Measurements from ENCODE around the gene GPR151.
"Not testable (repeated sequence)": the region's sequence is repeated elsewhere in the genome, so short reads cannot be mapped to it uniquely, and the experiment has no call there.

GPR151 gene

DNA sequence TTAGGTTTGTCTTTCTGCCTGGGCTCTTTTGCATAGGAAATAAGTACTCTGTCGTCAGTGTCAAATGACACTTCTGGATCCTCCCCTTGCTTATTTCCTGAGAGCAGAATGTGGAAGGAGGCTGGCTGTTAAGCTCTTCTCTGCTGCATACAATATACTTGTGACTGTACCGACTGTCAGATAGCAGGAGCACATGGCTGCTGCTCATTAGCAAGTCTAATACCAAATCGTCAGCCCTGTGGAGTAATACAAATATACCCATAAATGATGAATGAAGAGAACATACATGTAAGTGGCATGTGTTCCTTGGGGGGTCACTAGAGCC is at the start of gene GPR151:
Gene GPR151 (minus strand): TSS at position 40 of the 325 bp plus-strand sequence. CDS start 77 bp downstream, outside the sequence.
- DNase-seq: no peak

DNA sequence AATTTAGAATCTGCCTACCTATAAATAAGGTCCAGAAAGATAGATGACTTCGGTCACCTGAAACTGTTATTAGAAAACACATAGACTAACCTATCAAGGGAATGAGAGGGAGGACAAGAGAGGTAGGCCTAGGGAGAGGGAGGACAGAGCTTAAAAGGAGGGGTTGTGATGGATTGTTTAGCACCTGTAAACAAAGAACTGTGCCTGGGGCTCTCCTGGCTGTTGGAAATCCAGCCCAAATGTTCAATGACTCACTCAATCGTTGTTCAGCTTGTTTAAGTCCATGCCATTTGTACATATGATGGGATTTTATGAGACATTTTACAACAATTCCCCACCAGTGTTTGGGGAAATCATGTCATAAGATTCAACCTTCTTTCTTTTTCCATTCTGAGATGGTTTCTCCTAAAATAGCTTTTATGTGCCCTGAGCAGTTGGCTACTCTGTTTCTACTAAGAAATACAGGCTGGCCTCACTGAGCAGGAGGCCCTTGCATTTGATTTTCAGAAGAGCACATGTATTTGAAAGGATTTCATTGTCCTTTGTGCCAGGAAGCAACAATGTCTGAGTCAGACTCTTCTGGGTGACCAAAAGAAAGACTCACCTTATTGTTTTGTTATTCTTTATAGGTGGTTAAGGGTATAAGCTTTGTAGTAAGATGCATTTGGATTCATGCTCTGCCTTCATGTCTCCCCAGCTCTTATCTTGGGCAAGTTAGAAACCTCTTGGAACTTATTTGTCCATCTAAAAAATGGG is 48.2 kb upstream of the GPR151 start:
- no peak for DNase-seq

DNA sequence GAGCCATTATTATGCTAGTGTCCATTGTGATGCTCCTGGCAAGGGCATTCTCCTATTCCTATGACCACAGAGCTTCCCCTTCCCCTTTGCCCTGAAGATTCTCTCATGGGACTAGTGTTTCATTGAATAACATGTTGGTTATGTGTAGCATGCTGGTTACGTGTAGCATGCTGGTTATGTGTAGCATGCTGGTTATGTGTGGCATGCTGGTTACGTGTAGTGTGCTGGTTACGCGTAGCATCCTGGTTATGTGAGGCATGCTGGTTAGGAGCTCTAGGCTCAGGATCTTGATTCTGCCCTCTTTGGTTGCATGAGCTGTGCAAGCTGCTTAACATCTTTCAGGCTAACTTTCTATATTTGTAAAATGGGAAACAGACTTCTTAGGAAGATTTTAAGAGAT is 46.5 kb upstream of the GPR151 start:
- DNase-seq: no peak

DNA sequence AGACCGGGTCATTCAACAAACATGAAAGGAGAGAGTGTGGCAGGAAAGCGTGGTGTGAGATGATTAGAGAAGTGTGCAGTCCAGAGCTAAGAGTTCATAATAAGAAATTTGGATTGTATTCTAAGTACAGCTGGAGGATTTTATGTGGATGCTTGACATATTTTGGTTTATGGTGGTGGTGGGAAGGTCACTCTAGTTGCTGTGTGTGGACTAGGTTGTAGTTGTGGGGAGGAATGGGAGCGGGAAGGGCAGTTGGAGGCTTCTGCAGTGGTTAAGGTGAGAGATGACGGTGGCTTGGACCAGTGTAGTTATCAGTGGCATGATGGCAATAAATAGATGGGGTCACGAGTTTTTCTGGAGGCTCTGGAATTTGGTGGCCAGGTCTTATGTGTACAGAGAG is 45.7 kb upstream of the GPR151 start:
- no peak for DNase-seq

DNA sequence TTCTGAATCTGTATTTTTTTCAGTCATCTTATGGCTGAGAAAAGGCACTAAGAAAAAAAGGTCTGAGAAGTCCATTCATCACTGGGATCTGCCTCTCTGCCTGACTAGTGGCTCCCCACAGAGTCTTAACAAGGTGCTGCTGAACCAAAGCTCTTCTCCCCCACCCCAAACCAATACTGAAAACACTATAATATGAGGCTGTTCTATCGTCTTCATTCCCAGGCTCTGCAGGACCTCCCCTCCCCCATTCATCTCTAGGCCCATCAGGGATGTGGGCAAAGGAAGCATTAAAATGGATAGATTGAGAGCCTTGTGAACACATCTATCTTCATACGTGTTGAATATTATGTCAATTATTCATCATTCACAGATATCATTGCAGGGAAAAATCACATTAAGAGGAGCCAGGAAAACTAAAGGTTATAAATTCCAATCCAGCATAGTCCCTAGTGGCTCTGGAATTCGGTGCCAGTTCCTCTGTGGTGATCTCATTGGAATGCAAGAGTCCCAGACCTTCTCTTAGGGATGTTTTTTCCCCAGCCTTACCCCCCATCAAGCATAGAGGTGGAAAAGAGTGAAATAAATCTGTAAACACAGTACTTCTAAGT is 44.3 kb upstream of the GPR151 start:
- DNase-seq: no peak

DNA sequence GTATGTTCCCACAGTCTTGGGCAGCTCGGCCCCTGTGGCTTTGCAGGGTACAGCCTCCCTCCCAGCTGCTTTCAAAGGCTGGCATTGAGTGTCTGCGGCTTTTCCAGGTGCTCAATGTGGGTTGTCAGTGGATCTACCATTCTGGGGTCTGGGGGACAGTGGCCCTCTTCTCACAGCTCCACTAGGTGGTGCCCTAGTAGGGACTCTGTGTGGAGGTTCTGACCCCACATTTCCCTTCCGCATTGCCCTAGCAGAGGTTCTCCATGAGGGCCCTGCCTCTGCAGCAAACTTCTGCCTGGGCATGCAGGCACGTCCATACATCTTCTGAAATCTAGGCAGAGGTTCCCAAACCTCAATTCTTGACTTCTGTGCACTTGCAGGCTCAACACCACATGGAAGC is 40.9 kb upstream of the GPR151 start:
- DNase-seq: not testable (repeated sequence)

DNA sequence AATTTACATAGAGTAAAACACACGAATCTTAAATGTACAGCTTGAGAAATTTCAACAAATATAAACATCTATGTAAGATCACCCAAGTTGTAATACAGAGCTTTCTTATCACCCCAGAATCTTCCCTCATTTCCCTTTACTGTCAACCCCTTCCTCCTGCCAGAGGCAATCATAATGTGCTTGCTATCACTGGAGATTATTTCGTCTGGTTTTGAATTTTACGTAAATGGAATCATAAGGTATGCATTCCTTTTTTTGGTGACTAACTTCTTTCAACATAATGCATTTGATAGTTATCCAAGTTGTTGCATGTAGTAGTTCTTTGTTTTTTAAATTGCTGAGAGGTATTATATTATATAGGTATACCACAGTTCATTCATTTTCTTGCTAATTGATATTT is 37.5 kb upstream of the GPR151 start:
- DNase-seq: no peak

DNA sequence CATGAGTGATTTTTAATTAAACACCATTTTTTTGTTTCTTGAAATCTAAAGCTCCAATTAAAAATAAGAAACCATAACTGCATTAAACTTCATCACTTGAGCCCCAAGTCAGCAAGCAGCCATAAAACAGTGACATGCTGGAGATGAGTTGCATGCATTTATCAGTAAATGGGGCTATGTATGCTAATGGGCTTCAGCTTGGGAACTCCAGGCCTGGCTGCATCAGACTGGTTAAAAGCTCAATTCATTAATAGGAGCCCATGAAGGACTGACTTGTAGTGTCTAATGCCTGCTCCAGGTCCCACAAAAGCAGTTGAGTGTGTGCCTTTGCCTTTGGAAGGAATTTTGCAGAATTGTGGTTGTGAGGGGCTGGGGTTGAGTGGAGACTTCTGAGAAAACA is 33.6 kb upstream of the GPR151 start:
- DNase-seq: no peak

DNA sequence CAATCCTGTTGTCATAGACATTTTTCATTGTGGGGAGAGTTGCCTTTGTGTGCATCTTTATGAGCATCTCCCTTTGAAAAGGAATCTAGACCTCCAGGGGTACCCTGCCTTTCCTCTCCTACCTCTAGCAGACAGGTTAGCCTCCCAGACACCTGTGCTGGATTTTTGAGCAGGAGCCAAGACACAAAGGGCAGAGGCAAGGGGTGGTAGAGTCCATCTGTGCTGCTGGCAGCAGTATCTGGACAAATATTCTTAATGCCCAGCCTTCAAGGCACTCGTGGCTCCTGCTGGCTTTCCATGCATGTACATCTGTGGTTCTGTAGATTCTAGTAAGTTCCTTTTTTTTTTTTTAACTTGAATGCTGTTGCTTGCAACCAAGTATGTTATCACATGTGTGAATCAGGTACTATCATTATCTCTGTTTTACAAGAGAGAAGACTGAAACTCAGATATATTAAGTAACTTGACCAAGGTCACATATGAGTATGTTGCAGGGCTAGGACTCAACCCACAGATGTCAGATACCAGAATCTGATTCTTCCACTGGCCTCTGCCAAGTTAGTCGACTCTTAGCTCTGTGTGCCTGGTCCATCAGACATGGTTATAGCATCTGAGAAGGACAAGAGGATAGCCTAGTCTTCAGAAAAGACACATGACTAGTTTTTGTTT is 32.9 kb upstream of the GPR151 start:
- DNase-seq: no peak

DNA sequence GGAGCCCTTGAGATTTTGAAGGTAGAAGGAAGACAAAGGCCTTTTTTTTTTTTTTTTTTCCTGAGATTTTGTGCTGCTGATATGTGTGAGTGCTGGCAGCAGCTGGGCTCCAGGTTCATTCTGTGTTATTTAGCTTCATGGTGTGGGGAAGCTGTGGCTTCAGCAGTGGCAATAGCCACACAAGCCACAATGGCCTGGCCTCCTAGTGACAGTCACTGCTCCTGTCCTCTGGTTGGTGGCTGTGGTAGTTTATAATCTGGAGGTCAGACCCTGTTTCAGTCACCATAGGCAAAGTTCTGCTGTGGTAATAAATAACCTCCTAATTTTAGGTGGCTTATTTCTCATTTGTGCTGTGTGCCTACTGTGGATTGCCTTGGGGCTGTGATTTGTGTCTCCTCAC is 28.2 kb upstream of the GPR151 start:
- no peak for DNase-seq

DNA sequence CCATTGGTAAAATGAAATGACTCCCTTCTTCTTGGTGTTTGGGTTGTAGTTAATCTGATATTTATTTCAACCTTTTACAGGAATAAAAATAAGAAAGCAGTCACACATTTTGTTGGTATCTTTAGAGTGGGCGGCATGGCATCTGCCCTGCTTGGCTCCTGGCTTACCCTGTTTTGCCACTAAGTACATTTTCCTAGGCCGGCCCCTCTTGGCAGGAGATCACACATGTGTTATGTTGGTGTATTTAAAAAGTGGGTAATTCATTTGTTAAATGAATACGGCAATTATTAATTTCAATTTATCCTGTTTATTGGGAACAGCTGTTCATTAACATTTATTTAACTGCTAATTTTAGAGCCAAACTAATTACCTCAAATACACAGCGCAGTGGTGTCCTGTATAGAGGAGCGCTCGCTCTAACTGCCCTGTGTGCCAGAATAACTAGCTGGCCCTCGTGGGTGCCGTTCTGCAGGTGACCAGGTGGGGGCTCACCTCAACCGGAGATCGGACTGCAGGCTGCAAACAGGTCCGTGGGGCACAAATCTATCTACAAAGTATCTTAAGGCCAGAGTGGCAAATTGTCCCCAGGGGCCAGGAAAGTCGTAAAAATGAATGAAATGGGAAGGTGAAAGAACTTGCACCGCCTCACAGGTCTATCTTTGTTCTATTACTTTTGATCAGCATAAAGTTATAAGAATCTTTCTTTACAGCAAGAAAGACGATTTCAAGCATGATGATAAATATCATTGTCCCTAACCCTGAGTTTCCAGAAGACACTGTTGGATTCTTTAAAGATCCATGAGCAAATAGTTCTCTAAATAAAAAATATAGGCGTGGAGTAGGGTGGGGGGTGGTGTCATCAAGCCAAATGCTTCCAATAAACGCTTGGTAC is 26.2 kb upstream of the GPR151 start:
- peak; percentile 82 to 83 for DNase-seq

DNA sequence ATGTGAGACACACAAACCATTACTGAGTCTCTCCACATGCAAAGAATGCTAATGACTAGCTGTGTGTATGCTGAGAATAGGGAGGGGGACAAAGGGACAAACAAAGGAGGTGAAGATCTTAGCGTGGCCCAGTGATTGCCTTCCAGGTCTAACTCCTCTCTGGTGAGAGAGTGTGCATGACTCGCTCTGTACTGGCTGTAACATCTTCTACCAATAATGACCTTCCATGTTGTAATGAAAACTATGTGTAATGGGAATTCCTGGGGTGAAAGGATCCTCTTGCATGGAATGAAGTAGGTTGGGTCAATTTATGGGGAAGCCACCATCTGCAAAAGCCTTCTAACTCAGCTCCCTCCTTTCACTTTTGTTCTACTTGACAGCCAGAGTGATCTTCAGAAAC is 24.4 kb upstream of the GPR151 start:
- no peak for DNase-seq

DNA sequence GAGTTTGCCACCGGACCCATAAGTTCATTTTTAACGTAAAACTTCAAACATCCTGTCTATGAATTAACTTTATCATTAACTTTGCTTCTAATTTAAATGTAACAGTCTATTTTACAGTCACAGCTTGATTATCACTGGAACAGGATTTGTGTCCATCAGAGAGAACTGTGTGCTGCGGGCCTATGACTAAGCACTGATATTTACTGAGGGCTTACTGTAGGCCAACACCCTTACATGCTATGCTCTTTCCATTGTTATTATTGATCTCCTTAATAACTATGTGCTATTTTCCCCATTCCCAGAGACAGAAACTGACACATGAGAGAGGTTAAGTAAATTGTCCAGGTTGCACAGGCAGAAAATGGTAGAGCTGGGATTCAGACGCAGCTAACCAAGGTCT is 24.0 kb upstream of the GPR151 start:
- DNase-seq: no peak

DNA sequence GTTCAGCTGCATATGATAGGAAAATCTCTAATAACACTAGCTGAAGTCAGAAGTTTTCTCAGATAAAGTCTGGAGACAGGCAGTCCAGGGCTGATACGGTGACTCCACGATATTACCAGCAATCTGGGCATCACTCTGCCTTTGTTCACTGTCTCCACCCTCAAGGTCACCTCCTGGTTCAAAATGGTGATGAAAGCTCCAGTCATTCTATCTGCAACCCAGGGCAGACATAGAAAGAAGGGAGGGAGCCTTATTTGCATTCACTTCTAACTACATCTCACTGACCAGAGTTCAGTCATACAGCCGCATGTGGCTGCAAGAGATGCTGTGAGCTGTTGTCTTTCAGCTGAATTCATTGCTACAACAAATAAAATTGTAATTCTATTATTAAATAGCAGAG is 22.4 kb upstream of the GPR151 start:
- no peak for DNase-seq

DNA sequence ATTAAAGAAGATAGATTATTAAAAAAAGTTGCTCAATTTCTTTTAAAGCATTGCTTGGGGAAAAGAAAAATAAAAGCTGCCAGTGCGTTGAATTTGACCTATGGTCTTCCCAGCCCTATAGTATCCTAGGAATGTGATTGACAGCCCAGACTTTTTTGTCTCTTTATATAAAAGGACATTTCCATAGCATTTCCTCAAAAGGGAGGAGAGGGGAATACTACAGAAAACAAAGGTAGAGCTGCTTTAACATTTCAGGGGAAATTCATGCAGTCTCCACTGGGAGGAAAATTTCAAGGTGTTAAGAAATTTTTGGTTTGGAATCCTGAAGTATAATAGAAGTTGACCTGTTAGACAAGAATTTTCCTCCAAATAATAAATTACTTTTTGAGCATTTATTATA is 17.9 kb upstream of the GPR151 start:
- no peak for DNase-seq

DNA sequence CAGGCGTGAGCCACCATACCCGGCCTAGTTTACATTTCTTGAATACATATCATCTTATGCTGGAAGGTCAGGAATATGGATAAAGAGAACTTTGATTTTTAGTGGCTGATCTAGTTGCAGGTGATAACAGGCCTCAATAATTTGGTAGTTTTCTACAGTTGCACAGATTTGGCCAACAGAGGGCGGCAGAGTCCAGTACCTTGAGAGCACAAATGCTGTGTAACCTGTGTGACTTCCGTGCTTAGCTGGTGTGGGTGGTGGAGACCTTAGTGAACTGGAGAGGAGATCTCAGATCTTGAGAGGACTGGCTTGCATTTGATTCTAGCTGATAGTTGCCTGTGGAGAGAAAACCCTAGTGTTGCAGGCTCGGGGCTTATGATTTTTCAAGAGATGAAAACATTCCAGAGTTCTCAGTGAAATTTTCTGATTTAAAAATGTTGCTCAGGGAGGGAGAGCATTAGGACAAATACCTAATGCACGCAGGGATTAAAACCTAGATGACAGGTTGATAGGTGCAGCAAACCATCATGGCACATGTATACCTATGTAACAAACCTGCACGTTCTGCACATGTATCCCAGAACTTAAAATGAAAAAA is 17.4 kb upstream of the GPR151 start:
- peak; percentile 83 to 84 for DNase-seq

DNA sequence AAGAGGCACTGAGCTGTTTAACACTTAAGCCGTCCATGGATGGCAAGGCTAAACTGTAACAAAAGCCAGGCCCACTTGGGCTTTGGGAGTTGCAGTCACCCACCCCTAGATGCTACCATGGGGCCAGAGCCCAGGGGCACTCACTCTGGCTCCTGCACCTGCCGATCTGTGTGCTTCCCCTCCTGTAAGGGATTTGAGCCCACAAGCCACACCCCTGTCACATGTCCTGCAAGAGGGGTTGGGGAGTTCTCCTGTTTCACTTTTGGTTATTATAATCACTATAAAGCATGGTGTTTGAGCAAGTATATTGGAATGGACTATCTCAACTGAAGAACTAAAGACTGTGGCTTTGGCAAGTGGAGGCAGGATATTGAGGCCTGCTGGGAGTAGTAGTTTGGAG is 14.0 kb upstream of the GPR151 start:
- DNase-seq: no peak

DNA sequence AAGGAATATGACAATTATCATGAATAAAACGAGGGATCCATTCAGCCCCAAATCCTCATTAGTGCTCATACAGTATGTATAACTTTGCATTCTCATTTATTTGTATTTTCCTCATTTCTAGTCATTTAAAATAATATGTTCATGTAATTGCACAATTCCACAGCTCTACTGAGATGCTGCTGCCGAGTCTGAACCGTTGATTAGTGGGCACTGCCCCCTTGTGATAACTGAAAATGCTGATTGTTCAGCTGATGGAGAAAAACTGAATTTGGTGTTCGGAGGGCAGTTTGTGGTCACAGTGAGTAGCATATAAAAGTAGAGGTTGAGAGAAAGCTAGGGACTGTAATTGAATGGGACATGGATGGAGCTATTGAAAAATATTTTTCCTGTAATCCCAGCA is 12.2 kb upstream of the GPR151 start:
- no peak for DNase-seq

DNA sequence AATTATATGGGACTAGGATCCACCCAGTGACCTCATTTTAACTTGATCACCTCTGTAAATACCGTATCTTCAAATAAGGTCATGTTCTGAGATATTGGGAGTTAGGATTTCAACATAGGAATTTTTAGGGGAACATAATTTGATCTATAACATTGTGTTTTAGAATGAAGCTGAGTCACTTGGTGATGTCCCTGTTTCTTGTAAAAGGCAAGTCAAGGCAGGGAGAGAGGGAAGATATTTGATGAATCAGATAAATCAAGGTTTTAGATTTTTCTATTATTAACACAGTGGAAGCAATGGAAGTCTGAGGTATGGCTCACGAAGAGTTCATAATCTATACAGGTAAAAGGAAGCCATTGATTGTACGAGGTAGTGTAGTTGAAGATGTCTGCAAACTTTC is 11.8 kb upstream of the GPR151 start:
- no peak for DNase-seq

DNA sequence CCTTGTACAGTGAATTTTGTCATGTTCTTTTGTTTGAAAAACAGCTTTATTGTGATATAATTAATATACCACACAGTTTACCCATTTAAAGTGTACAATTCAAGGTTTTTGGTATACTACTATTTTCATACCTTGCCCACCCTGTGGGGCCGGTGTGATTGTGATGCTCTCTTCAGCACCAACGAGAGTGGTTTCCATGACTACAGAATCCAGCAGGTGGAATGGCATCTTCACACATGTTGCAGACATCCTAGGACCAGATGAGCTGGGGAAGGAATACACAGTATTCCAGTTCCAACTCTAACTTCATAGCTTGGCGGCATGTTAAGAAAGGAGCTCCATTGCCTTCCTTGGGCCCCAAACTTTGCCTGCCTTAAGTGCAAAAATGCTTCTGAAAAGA is 7.7 kb upstream of the GPR151 start:
- DNase-seq: no peak

DNA sequence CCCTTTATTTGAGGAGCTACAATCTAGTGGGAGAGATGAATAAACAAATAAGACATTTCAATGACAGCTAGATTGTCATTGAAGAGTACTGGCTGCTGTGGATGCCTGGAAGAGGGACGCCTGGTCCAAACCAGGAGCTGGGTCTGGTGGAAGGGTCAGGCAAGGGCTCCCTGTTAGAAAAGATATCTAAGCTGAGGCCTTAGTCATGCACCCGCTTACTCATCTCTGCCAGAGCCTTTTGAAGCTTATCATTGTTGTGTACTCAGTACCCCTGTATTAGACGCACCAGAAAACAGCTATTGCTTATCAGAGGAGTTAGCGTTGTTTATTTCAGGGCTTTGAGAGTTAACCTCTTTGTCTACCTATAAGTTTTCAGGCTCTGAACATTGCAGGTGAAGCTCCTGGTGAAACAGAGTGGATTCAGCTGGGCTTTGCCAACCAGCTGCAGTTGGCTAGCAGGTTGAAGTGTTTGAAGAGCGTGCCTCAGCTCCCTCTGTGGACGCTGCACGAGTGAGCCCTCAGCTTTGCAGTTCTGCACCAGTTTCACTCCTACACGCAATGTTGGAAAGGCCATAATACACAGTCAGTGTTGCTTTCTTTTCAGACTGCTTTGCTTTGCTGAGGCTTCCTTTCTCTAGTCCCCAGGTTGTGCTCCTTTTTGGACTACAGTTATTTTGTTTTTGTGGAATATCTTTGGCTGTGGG is 5.6 kb upstream of the GPR151 start:
- no peak for DNase-seq

DNA sequence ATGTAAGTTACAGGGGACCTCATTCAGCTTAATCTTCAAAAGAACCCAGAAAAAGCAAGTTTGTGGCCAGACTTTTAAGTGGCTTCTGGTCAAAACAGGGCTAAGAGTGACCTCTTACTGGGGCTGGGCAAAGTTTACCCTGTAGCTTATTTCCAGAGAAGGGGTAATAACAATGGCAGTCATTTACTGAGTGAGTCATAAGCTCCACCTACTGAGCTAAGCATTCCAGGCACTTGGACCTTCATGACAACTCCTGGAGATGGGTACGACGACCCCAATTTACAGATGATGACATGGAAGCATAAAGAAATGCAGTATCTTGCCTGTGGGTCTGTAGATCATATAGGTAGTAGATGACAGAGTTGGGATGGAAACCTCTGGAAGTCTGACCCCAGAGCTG is 4.7 kb upstream of the GPR151 start:
- DNase-seq: no peak
